ENCODE results near the gene PDE10A.

The PDE10A gene

DNA sequence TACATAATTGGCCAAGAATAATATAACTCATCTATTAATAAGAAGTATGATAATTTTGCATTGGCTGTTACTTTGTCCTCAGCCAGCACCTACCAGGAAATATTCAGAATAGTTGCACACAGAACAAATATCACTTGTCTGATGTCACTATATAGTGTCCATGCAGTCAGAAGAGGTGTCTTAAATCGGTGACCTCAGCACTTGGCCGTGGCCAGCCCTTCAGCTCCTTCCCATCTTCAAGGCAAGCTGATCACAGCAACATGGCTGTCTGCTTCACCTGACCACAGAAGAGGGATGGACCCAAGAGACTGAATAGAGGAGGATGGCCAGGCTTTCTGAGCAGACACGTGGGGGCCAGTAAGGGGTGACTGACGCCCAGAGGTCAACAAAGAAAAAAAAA is 22.2 kb downstream of the PDE10A start:
- H3K4me3 ChIP-seq (ENCODE audit: low read depth, low read length) = no peak overlapping the region
- DNase-seq (ENCODE audit: low read depth) = no peak
- TF ChIP-seq CTCF (IDR thresholded peaks at IDR 0.05; ENCODE audit: control insufficient read depth, extremely low read depth, insufficient read depth) = no peak

DNA sequence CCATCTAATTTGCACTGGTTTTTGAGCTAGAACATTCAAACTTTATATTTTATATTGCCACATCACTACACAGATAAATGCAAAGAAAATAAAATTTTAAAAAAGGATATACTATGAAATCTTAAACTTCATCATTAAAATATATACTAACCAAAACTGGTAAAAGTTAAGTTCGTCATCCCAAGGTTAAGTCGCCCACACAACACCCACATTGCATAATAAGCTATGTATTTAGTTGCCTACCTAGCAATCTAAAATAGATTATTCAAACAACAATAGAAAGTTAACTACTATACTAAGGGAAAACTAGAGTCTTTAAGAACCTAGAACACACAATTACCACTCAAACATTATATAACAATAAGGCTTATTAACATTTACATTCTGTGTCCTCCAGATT is 24.5 kb downstream of the PDE10A start:
- H3K4me3 ChIP-seq (ENCODE audit: low read depth, low read length) = no peak overlapping the region
- no peak for TF ChIP-seq CTCF (IDR thresholded peaks at IDR 0.05; ENCODE audit: control insufficient read depth, extremely low read depth, insufficient read depth)
- no peak for DNase-seq (ENCODE audit: low read depth)

DNA sequence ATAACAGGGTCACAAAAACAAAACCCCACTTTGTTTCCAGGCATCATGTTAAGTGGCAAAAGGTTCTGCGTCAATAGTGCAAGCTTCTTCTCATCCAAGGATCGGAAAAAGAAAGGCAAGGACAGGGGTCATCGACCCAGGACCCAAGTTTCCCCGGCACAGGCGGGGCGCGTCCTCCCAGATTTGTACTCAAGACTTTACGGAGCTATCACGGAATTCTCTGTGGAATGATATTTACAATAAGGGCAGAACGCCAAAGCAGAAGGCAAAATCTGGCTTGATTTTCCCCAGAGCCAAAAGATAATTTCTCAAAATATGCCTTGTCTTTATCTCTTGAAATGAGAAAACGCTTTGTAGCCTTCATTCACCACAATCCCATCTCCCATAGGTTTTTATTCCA is 25.5 kb downstream of the PDE10A start:
- no peak for TF ChIP-seq CTCF (IDR thresholded peaks at IDR 0.05; ENCODE audit: control insufficient read depth, extremely low read depth, insufficient read depth)
- DNase-seq (ENCODE audit: low read depth) = no peak
- H3K4me3 ChIP-seq (ENCODE audit: low read depth, low read length) = no peak overlapping the region

DNA sequence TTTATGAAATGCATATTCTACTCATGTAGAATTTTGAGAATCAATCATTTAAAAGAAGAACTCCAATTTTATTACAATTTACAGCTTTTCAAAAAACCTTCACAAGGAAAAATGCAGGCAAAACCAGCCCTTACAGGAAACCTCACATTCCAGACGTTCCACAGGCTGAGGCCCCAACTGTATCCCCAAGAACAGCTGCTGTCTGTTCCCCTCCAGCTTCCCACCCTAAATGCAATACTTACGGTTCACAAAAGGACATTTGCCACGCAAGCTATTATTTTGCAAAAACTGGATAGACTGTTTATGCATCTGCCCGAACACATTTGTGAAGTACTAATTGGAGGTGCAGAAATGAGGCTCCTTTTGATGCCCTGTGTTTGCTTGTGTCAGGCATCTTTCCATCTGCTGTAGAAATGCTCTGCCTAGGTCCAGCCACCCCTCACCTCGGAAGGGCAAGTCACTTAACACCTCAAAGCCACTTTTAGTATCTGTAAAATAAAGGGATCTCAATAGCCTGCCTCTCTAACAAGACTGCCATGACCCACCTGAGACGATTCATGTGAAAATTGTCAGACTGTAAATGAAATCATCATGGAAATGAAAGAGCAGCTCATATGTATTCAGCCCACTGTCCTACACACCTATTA is 26.5 kb downstream of the PDE10A start:
- TF ChIP-seq CTCF (IDR thresholded peaks at IDR 0.05; ENCODE audit: control insufficient read depth, extremely low read depth, insufficient read depth) = no peak
- H3K4me3 ChIP-seq (ENCODE audit: low read depth, low read length) = no peak overlapping the region
- DNase-seq (ENCODE audit: low read depth) = no peak

GRCh38 chr6:165635965-165636364 is 27.1 kb downstream of the PDE10A start:
- H3K4me3 ChIP-seq (ENCODE audit: low read depth, low read length) = no peak overlapping the region
- no peak for DNase-seq (ENCODE audit: low read depth)
- TF ChIP-seq CTCF (IDR thresholded peaks at IDR 0.05; ENCODE audit: control insufficient read depth, extremely low read depth, insufficient read depth) = no peak

- no peak overlapping the region; the same call in 1 of the 2 replicates for H3K4me3 ChIP-seq (ENCODE audit: low read depth, low read length)
- TF ChIP-seq CTCF (IDR thresholded peaks at IDR 0.05; ENCODE audit: control insufficient read depth, extremely low read depth, insufficient read depth) = no peak
- DNase-seq (ENCODE audit: low read depth) = no peak
These were observed 28.8 kb downstream of the PDE10A start for GRCh38 chr6:165634101-165634880.

All from LNCaP clone FGC (cell line).